NCI-H345 treated with DMSO at 0.1 percent for 48 hours (cell line): Measurements from ENCODE around the gene SYT5.
"Not testable (repeated sequence)": the region's sequence is repeated elsewhere in the genome, so short reads cannot be mapped to it uniquely, and the experiment has no call there.

Experiments
- DNase-seq: peaks from one replicate; lab custom pipeline; 2025; ENCODE audit not compliant: unreplicated experiment; lab: John Stamatoyannopoulos, UW

The SYT5 gene

GRCh38 chr19:55172318-55172717 lies 7.8 kb downstream of the SYT5 start:
- not testable (repeated sequence) for DNase-seq

- DNase-seq: no peak
These were observed 8.6 kb downstream of the SYT5 start for GRCh38 chr19:55171440-55171839.

GRCh38 chr19:55169136-55169535 lies 11.0 kb downstream of the SYT5 start:
- no peak for DNase-seq

GRCh38 chr19:55166530-55167268 lies 13.4 kb downstream of the SYT5 start, which contains the start of gene DNAAF3:
TSS of gene DNAAF3 (minus strand) at chr19:55166613. CDS start at chr19:55166413, 200 bp downstream.
- peak; percentile 90 for DNase-seq

GRCh38 chr19:55165952-55166529 lies 14.0 kb downstream of the SYT5 start:
- peak; percentile 34 for DNase-seq

- no peak for DNase-seq
These were observed 18.3 kb downstream of the SYT5 start for GRCh38 chr19:55161571-55162322.

GRCh38 chr19:55160986-55161365 lies 19.1 kb downstream of the SYT5 start:
- DNase-seq: no peak

GRCh38 chr19:55160128-55160985 lies 19.7 kb downstream of the SYT5 start:
- DNase-seq: peak; percentile 64

- no peak for DNase-seq
These were observed 21.0 kb downstream of the SYT5 start for GRCh38 chr19:55158848-55159749.

- DNase-seq: no peak
These were observed 21.7 kb downstream of the SYT5 start for GRCh38 chr19:55158423-55158822.

- DNase-seq: no peak
These were observed 22.8 kb downstream of the SYT5 start, which contains the start of gene TNNI3 for GRCh38 chr19:55157064-55157908. TSS of gene TNNI3 (minus strand) at chr19:55157732. CDS start at chr19:55157589, 143 bp downstream.

GRCh38 chr19:55156202-55157063 lies 23.7 kb downstream of the SYT5 start:
- peak; percentile 84 for DNase-seq

- not testable (repeated sequence) for DNase-seq
These were observed 24.3 kb downstream of the SYT5 start for GRCh38 chr19:55155784-55156183.

GRCh38 chr19:55153652-55154264 lies 26.3 kb downstream of the SYT5 start:
- no peak for DNase-seq

- no peak for DNase-seq
These were observed 28.1 kb downstream of the SYT5 start for GRCh38 chr19:55152017-55152416.

- DNase-seq: no peak
These were observed 30.7 kb downstream of the SYT5 start, which contains the start of gene TNNT1 for GRCh38 chr19:55149078-55150003. TSS of gene TNNT1 (minus strand) at chr19:55149206. CDS start at chr19:55147157, 2,049 bp downstream.
